Measurements from ENCODE around the gene DTX3.

DTX3 gene

GRCh38 chr12:57606821-57607220, 2.2 kb downstream of the DTX3 start:
- no peak overlapping the region for H3K4me3 ChIP-seq (ENCODE audit: low read depth in 1 of 2, low read length in 2 of 2)
- H4K20me1 ChIP-seq (ENCODE audit: insufficient read depth, low read length): no peaks in the 10 kb centered on the region
- TF ChIP-seq EZH2 (IDR thresholded peaks at IDR 0.05; ENCODE audit: borderline replicate concordance, low read depth, low read length, severe bottlenecking): no peak
- TF ChIP-seq CTCF (IDR thresholded peaks at IDR 0.05; ENCODE audit: borderline replicate concordance, extremely low read depth, low read length, poor library complexity, severe bottlenecking): no peak
- DNase-seq (no peak), ATAC-seq (ENCODE audit: insufficient read depth, low read depth) (no peak)
- H3K79me2 ChIP-seq (ENCODE audit: insufficient read depth, low read length): no peaks in the 10 kb centered on the region; the same call in 1 of the 2 replicates
- H3K9me3 ChIP-seq (ENCODE audit: insufficient read depth, low read length, severe bottlenecking): no peaks in the 10 kb centered on the region
- no peaks in the 10 kb centered on the region for H3K27me3 ChIP-seq (ENCODE audit: insufficient read depth, low read length, poor library complexity)
- no peak overlapping the region for H2AFZ ChIP-seq (ENCODE audit: low read depth, low read length)
- H3K27ac ChIP-seq (ENCODE audit: low read length): no peak overlapping the region
- no peak overlapping the region for H3K9ac ChIP-seq (ENCODE audit: low read depth, low read length)
- H3K4me1 ChIP-seq (ENCODE audit: insufficient read depth, low read length): peaks cover 21% of the 10 kb centered on the region
- peaks cover 9% of the 10 kb centered on the region; the same call in 1 of the 2 replicates for H3K36me3 ChIP-seq (ENCODE audit: insufficient read depth, low read length)
- no peak overlapping the region for H3K4me2 ChIP-seq (ENCODE audit: insufficient read depth, low read length)

DNA sequence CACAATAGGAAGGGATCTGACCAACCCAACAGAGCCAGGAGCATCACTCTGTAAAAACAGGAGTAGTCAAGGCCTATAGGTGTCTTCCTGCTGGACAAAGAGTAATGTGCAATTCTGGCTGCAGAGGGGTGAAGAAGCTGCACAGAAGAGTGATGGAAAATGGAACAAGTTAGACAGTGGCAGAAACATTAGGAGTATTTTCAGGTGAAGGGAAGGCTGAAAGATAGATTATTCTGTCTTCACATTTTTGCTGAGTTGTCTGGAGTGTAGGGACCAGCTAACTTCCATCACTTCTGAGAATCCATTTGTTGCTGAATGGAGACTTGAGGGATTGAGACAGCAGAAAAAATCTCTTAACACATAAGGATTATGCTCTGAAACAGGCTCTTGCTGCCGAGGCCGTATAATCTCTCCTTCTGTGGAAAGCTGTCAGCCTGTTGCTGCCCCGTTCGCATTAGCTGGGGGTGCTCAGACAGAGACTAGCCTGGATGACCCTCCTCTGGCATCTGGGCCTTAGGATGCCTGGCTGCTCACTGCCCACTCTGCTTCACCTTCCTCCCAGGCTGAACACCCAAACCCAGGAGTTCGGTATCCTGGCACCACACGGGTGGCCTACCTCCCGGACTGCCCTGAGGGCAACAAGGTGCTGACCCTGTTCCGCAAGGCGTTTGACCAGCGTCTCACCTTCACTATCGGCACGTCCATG, 3.5 kb downstream of the DTX3 start:
- ATAC-seq (ENCODE audit: insufficient read depth, low read depth): no peak
- DNase-seq: no peak
- Histone ChIP-seq H4K20me1 (ENCODE audit: insufficient read depth, low read length) (no peaks in the 10 kb centered on the region), H3K9ac (ENCODE audit: low read depth, low read length) (no peak overlapping the region), H2AFZ (ENCODE audit: low read depth, low read length) (no peak overlapping the region), H3K27ac (ENCODE audit: low read length) (no peak overlapping the region), H3K4me1 (ENCODE audit: insufficient read depth, low read length) (peaks cover 21% of the 10 kb centered on the region), H3K27me3 (ENCODE audit: insufficient read depth, low read length, poor library complexity) (peaks cover 10% of the 10 kb centered on the region), H3K36me3 (ENCODE audit: insufficient read depth, low read length) (no peaks in the 10 kb centered on the region), H3K4me2 (ENCODE audit: insufficient read depth, low read length) (no peak overlapping the region), H3K9me3 (ENCODE audit: insufficient read depth, low read length, severe bottlenecking) (no peaks in the 10 kb centered on the region), H3K4me3 (ENCODE audit: low read depth in 1 of 2, low read length in 2 of 2) (no peak overlapping the region), H3K79me2 (ENCODE audit: insufficient read depth, low read length) (no peaks in the 10 kb centered on the region; the same call in 1 of the 2 replicates)
- TF ChIP-seq EZH2 (IDR thresholded peaks at IDR 0.05; ENCODE audit: borderline replicate concordance, low read depth, low read length, severe bottlenecking): no peak
- TF ChIP-seq CTCF (IDR thresholded peaks at IDR 0.05; ENCODE audit: borderline replicate concordance, extremely low read depth, low read length, poor library complexity, severe bottlenecking): no peak

DNA sequence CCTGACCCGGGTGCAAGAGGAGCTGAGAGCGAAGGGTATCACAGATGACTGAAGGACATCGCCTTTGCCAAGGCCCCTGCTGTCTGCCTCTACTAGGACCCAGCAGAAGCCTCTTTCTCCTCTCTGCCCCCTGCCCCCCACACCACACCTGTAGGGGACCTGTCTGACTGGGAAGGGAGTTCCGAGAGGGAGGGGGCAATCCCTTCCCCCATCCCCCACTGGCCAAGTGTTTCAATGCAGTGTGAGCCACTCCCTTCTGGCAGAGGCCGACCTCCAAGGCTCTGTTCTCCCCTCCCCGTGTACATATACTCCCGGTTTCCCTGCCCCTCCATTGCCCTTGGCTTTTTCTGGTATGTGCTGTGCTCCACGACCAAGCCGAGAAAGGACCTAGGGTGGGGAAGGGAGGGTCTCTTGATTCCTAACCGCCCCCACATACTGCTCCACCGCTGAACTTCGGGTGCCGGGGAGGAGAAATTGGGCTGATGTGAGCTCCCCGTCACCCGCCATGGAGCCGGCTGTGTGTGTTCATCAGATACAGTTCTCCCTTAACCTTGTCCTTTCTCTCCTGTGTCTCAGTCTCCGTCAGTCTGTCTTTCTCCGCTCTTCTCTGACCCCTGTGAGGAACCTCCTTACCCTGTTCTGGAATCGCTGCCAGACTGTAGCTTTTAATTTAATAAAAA, 4.6 kb downstream of the DTX3 start:
- ATAC-seq (ENCODE audit: insufficient read depth, low read depth) (no peak), DNase-seq (no peak)
- H3K4me3 ChIP-seq (ENCODE audit: low read depth in 1 of 2, low read length in 2 of 2): no peak overlapping the region
- peaks cover 14% of the 10 kb centered on the region for H3K4me1 ChIP-seq (ENCODE audit: insufficient read depth, low read length)
- H3K9me3 ChIP-seq (ENCODE audit: insufficient read depth, low read length, severe bottlenecking): no peaks in the 10 kb centered on the region
- H3K36me3 ChIP-seq (ENCODE audit: insufficient read depth, low read length): no peaks in the 10 kb centered on the region
- H3K79me2 ChIP-seq (ENCODE audit: insufficient read depth, low read length): no peaks in the 10 kb centered on the region; the same call in 1 of the 2 replicates
- H3K4me2 ChIP-seq (ENCODE audit: insufficient read depth, low read length): no peak overlapping the region
- TF ChIP-seq EZH2 (IDR thresholded peaks at IDR 0.05; ENCODE audit: borderline replicate concordance, low read depth, low read length, severe bottlenecking) (no peak), CTCF (IDR thresholded peaks at IDR 0.05; ENCODE audit: borderline replicate concordance, extremely low read depth, low read length, poor library complexity, severe bottlenecking) (no peak)
- no peak overlapping the region for H2AFZ ChIP-seq (ENCODE audit: low read depth, low read length)
- H3K27me3 ChIP-seq (ENCODE audit: insufficient read depth, low read length, poor library complexity): peaks cover 22% of the 10 kb centered on the region
- no peak overlapping the region for H3K9ac ChIP-seq (ENCODE audit: low read depth, low read length)
- H3K27ac ChIP-seq (ENCODE audit: low read length): no peak overlapping the region
- no peaks in the 10 kb centered on the region for H4K20me1 ChIP-seq (ENCODE audit: insufficient read depth, low read length)
